HL-60 (cell line): ENCODE data around the gene CSRNP3.

Experiments used
- DNase-seq, 2 experiments: peaks; one replicate each; pipeline ENCODE4 v3.0.0-alpha.2; 2010 to 2020; ENCODE audit warnings: low read depth in 1 of 2, low spot score in 1 of 2
- H3K27ac ChIP-seq: fragments of 250-450 bp; sonication (Bioruptor Pico); replicated peaks from 2 replicates; pipeline ENCODE4 v1.5.1; 2020; ENCODE audit warnings: mild to moderate bottlenecking, moderate library complexity
- H3K27me3 ChIP-seq: fragments of 250-450 bp; sonication (Bioruptor Pico); 2 replicates; pipeline ENCODE4 v1.5.1; 2021; ENCODE audit warnings: mild to moderate bottlenecking, moderate library complexity; ENCODE audit not compliant: insufficient read depth, poor library complexity, severe bottlenecking
- H3K4me3 ChIP-seq: replicated peaks from 2 replicates; pipeline ENCODE4 v1.5.1; 2011; ENCODE audit warnings: mild to moderate bottlenecking, control low read depth, low read length; ENCODE audit not compliant: insufficient read depth
- GABPA ChIP-seq: IDR thresholded peaks from 2 replicates; pipeline ENCODE4 v1.6.1; 2012; ENCODE audit warnings: low read depth
- POLR2AphosphoS5 ChIP-seq: IDR thresholded peaks from 2 replicates; pipeline ENCODE4 v1.6.1; 2012; ENCODE audit warnings: low read depth
- SPI1 ChIP-seq: IDR thresholded peaks from 2 replicates; pipeline ENCODE4 v1.6.1; 2012; ENCODE audit warnings: low read depth, mild to moderate bottlenecking, borderline replicate concordance
- TF ChIP-seq, protein P1 (sequence below): IDR thresholded peaks from 2 replicates; pipeline ENCODE4 v1.6.1; 2012; ENCODE audit warnings: low read depth; ENCODE audit not compliant: insufficient replicate concordance
- TF ChIP-seq, protein P2 (sequence below): IDR thresholded peaks from one replicate; pipeline ENCODE4 v1.5.1; 2011; ENCODE audit warnings: low read length, control low read depth, inconsistent platforms; ENCODE audit not compliant: insufficient read depth

The CSRNP3 gene

DNA sequence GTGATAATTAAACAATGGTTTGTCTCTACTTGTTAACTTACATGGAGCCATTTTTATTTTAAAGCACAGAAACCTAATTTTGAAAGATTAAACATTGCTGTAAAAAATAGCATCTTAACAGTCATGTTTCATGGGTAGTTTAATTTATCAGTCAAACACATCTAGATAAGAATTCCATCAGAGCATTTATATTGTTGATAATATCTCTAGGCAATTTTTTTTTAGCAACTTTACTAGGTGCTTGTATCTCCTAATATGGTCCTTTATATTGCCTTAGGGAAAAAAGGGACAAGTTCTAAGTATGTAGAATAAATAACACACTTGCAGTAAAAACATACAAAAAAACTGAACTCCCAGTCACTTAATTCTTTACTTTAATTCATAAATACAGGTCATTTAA, 863 bp downstream of the CSRNP3 start:
- H3K27ac ChIP-seq: no peak overlapping the region
- DNase-seq: no peak
- H3K27me3 ChIP-seq: no peaks in the 10 kb centered on the region
- TF ChIP-seq SPI1 (no peak), GABPA (no peak), POLR2AphosphoS5 (no peak)
- TF ChIP-seq, protein P1, sequence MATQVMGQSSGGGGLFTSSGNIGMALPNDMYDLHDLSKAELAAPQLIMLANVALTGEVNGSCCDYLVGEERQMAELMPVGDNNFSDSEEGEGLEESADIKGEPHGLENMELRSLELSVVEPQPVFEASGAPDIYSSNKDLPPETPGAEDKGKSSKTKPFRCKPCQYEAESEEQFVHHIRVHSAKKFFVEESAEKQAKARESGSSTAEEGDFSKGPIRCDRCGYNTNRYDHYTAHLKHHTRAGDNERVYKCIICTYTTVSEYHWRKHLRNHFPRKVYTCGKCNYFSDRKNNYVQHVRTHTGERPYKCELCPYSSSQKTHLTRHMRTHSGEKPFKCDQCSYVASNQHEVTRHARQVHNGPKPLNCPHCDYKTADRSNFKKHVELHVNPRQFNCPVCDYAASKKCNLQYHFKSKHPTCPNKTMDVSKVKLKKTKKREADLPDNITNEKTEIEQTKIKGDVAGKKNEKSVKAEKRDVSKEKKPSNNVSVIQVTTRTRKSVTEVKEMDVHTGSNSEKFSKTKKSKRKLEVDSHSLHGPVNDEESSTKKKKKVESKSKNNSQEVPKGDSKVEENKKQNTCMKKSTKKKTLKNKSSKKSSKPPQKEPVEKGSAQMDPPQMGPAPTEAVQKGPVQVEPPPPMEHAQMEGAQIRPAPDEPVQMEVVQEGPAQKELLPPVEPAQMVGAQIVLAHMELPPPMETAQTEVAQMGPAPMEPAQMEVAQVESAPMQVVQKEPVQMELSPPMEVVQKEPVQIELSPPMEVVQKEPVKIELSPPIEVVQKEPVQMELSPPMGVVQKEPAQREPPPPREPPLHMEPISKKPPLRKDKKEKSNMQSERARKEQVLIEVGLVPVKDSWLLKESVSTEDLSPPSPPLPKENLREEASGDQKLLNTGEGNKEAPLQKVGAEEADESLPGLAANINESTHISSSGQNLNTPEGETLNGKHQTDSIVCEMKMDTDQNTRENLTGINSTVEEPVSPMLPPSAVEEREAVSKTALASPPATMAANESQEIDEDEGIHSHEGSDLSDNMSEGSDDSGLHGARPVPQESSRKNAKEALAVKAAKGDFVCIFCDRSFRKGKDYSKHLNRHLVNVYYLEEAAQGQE: no peak
- TF ChIP-seq, protein P2, sequence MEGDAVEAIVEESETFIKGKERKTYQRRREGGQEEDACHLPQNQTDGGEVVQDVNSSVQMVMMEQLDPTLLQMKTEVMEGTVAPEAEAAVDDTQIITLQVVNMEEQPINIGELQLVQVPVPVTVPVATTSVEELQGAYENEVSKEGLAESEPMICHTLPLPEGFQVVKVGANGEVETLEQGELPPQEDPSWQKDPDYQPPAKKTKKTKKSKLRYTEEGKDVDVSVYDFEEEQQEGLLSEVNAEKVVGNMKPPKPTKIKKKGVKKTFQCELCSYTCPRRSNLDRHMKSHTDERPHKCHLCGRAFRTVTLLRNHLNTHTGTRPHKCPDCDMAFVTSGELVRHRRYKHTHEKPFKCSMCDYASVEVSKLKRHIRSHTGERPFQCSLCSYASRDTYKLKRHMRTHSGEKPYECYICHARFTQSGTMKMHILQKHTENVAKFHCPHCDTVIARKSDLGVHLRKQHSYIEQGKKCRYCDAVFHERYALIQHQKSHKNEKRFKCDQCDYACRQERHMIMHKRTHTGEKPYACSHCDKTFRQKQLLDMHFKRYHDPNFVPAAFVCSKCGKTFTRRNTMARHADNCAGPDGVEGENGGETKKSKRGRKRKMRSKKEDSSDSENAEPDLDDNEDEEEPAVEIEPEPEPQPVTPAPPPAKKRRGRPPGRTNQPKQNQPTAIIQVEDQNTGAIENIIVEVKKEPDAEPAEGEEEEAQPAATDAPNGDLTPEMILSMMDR: no peak
- H3K4me3 ChIP-seq: no peak overlapping the region

DNA sequence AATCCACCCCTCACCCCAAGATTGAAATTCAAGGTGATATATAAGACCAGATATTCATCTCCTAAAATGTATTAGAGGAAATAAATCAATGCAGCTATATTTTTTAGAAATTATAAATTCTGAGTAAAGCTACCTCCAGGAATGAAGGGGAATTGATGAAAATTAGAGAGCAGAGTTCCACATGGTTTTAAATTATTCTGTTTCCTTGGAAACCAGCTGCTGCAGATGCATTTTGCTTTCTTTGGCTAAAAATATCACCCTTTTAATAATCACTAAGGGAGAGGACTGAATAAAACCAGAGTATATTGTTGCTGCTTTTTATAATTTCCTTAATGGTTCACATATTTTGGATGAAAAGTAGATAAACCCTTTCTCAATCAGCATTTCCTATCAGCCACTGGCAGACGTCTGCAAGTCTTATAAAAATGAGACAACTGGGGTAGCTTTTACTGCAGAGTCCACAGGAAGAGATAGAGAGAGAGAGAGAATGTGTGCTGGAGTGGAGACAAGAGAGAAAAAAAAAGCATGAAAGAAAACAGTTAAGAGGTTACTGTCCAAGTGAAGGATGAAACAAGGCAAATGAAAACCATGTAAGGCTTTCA, 2.0 kb downstream of the CSRNP3 start:
- no peak overlapping the region for H3K4me3 ChIP-seq
- TF ChIP-seq POLR2AphosphoS5 (no peak), GABPA (no peak), SPI1 (no peak)
- TF ChIP-seq, protein P1: no peak
- TF ChIP-seq, protein P2: no peak
- no peaks in the 10 kb centered on the region for H3K27me3 ChIP-seq
- H3K27ac ChIP-seq: no peak overlapping the region
- no peak for DNase-seq

DNA sequence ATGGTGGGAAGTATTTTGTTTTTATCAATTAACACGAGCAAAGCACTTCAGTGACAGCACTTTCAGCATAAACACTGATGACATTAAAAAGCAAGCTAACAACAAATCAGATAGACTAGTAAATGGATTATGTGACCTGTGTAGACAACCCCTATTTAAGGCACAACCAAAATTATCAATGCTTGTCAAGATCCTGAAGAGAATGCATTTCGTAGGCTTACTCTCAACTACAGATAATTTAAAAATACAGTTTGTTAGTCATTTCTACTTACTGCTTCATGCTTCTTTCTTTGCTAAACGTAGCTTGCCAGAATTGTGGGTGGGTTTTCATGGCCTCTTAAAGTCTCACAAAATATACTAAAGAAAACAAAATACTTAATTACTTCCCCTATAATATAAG, 3.4 kb downstream of the CSRNP3 start:
- Histone ChIP-seq H3K4me3 (no peak overlapping the region), H3K27ac (no peak overlapping the region), H3K27me3 (no peaks in the 10 kb centered on the region)
- DNase-seq: no peak
- no peak for TF ChIP-seq POLR2AphosphoS5
- TF ChIP-seq, protein P2: no peak
- TF ChIP-seq GABPA: no peak
- TF ChIP-seq, protein P1: no peak
- no peak for TF ChIP-seq SPI1
